H1 (cell line): ENCODE data around the gene CTNNA3. TPM values are rescaled to one million over a fixed set of nuclear protein-coding genes. Genes with fewer than 3 reads are reported as not detected.

ENCODE experiments used
- CTCF ChIA-PET: fragments of 300-600 bp; sonication (Branson Sonifier 250); formaldehyde crosslinking; loops from one replicate; lab custom pipeline; 2021; ENCODE audit not compliant: partially characterized antibody; lab: Charles Lee
- POLR2A ChIA-PET: fragments of 300-600 bp; sonication (Branson Sonifier 250); formaldehyde crosslinking; loops from one replicate; lab custom pipeline; 2021; ENCODE audit warnings: inconsistent platforms; ENCODE audit not compliant: partially characterized antibody; lab: Charles Lee
- DNase-seq, 2 experiments: peaks; one replicate each; pipeline versions ENCODE4 v3.0.0 to v3.0.0-alpha.2; 2010 to 2022; ENCODE audit warnings: low spot score in 2 of 2, low read depth in 1 of 2, mixed read lengths in 1 of 2
- FAIRE-seq: peaks from 2 replicates; lab custom pipeline; 2011; peaks lifted over from hg19 to GRCh38; lab: Jason Lieb, UNC
- H2AFZ ChIP-seq: 2 replicates; pipeline ENCODE4 v1.8.1; 2012; ENCODE audit warnings: low read length, inconsistent platforms
- H2AK5ac ChIP-seq: 2 replicates; pipeline ENCODE4 v1.6.1; 2013; ENCODE audit warnings: low read depth, low read length
- H2BK120ac ChIP-seq: replicated peaks from 2 replicates; pipeline ENCODE3; 2013; ENCODE audit warnings: low read depth, low read length, inconsistent platforms
- H2BK12ac ChIP-seq: 2 replicates; pipeline ENCODE4 v1.6.1; 2013; ENCODE audit warnings: low read depth, low read length
- H2BK15ac ChIP-seq: 2 replicates; pipeline ENCODE4 v1.6.1; 2013; ENCODE audit warnings: low read length
- H2BK20ac ChIP-seq: 2 replicates; pipeline ENCODE4 v1.6.1; 2013; ENCODE audit warnings: low read length
- H2BK5ac ChIP-seq: 2 replicates; pipeline ENCODE4 v1.6.1; 2013; ENCODE audit warnings: low read depth, low read length
- H3K14ac ChIP-seq: 2 replicates; pipeline ENCODE4 v1.6.1; 2013; ENCODE audit warnings: inconsistent platforms; ENCODE audit not compliant: insufficient read length
- H3K18ac ChIP-seq: 2 replicates; pipeline ENCODE4 v1.6.1; 2013; ENCODE audit warnings: low read length; ENCODE audit errors: extremely low read depth
- H3K23ac ChIP-seq: 2 replicates; pipeline ENCODE4 v1.6.1; 2013; ENCODE audit warnings: inconsistent platforms; ENCODE audit not compliant: insufficient read length
- H3K23me2 ChIP-seq: 2 replicates; pipeline ENCODE4 v1.6.1; 2013; ENCODE audit warnings: low read depth, low read length
- H3K27ac ChIP-seq: 2 replicates; pipeline ENCODE4 v1.6.1; 2011; ENCODE audit warnings: low read depth, low read length, inconsistent platforms
- H3K27me3 ChIP-seq, 4 experiments: replicated peaks in 1 of 4; 1 replicate in 1 of 4; 2 replicates in 3 of 4; pipeline versions ENCODE4 v1.6.1 to v1.8.1; 2011 to 2013; ENCODE audit warnings: low read length in 3 of 4, mild to moderate bottlenecking in 3 of 4, inconsistent platforms in 2 of 4, mixed read lengths in 2 of 4, moderate library complexity in 1 of 4; ENCODE audit not compliant: control insufficient read depth in 3 of 4, insufficient read depth in 3 of 4; ENCODE audit errors: extremely low read depth in 1 of 4
- H3K36me3 ChIP-seq, 4 experiments: 2 replicates each; pipeline versions ENCODE4 v1.6.1 to v1.8.1; 2011 to 2013; ENCODE audit warnings: mild to moderate bottlenecking in 4 of 4, low read length in 3 of 4, moderate library complexity in 2 of 4, control low read depth in 1 of 4, inconsistent platforms in 1 of 4; ENCODE audit not compliant: insufficient read depth in 4 of 4, control insufficient read depth in 2 of 4
- H3K4ac ChIP-seq: replicated peaks from 2 replicates; pipeline ENCODE3; 2013; ENCODE audit warnings: low read length, low read depth, mixed read lengths, inconsistent platforms; ENCODE audit not compliant: insufficient read length
- H3K4me1 ChIP-seq, 4 experiments: replicated peaks in 1 of 4; 1 replicate in 1 of 4; 2 replicates in 3 of 4; pipeline versions ENCODE4 v1.6.1 to v1.8.1; 2011 to 2013; ENCODE audit warnings: low read length in 3 of 4, inconsistent platforms in 2 of 4, mixed read lengths in 1 of 4; ENCODE audit not compliant: insufficient read depth in 4 of 4, control insufficient read depth in 3 of 4
- H3K4me2 ChIP-seq, 2 experiments: 2 replicates each; pipeline versions ENCODE4 v1.6.1 to v1.8.1; 2011 to 2013; ENCODE audit warnings: low read depth in 2 of 2, low read length in 2 of 2, control low read depth in 1 of 2, inconsistent platforms in 1 of 2, mild to moderate bottlenecking in 1 of 2; ENCODE audit not compliant: insufficient read depth in 1 of 2
- H3K4me3 ChIP-seq, 4 experiments: fragments of 200-600, 300-600 bp in 1 of 4; sonication (generic), shearing (Covaris generic), sonication (Bioruptor Twin) in 1 of 4; 2 replicates each; pipeline versions ENCODE4 v1.5.1 to v1.8.1; 2011 to 2016; ENCODE audit warnings: low read length in 4 of 4, low read depth in 3 of 4, control low read depth in 2 of 4, inconsistent platforms in 2 of 4, mild to moderate bottlenecking in 2 of 4, mixed read lengths in 1 of 4, moderate library complexity in 1 of 4; ENCODE audit not compliant: insufficient read depth in 2 of 4; ENCODE audit errors: extremely low read depth in 1 of 4
- H3K56ac ChIP-seq: replicated peaks from 2 replicates; pipeline ENCODE3; 2013; ENCODE audit warnings: low read depth, mild to moderate bottlenecking, mixed read lengths, low read length, inconsistent platforms; ENCODE audit not compliant: insufficient read length
- H3K79me1 ChIP-seq: 2 replicates; pipeline ENCODE4 v1.6.1; 2013; ENCODE audit warnings: low read depth, low read length, control low read depth
- H3K79me2 ChIP-seq, 2 experiments: 2 replicates each; pipeline versions ENCODE4 v1.6.1 to v1.8.1; 2012 to 2013; ENCODE audit warnings: low read length in 2 of 2, mild to moderate bottlenecking in 2 of 2, inconsistent platforms in 1 of 2; ENCODE audit not compliant: insufficient read depth in 2 of 2, control insufficient read depth in 1 of 2
- H3K9ac ChIP-seq, 4 experiments: replicated peaks in 1 of 4; 1 replicate in 1 of 4; 2 replicates in 3 of 4; pipeline versions ENCODE4 v1.6.1 to v1.8.1; 2011 to 2013; ENCODE audit warnings: low read depth in 3 of 4, low read length in 3 of 4, control low read depth in 2 of 4, mild to moderate bottlenecking in 2 of 4, moderate library complexity in 2 of 4, inconsistent platforms in 1 of 4; ENCODE audit errors: extremely low read depth in 1 of 4
- H3K9me3 ChIP-seq, 2 experiments: 2 replicates each; pipeline versions ENCODE4 v1.6.1 to v1.8.1; 2012 to 2013; ENCODE audit warnings: mild to moderate bottlenecking in 2 of 2, moderate library complexity in 2 of 2, control low read depth in 1 of 2, inconsistent platforms in 1 of 2, low read depth in 1 of 2, low read length in 1 of 2, mixed read lengths in 1 of 2; ENCODE audit not compliant: insufficient read depth in 2 of 2
- H4K20me1 ChIP-seq, 2 experiments: replicated peaks in 1 of 2; 2 replicates each; pipeline versions ENCODE3 to v1.8.1; 2011 to 2013; ENCODE audit warnings: inconsistent platforms in 2 of 2, low read length in 2 of 2, mild to moderate bottlenecking in 1 of 2; ENCODE audit not compliant: insufficient read depth in 2 of 2, control insufficient read depth in 1 of 2
- H4K5ac ChIP-seq: 2 replicates; pipeline ENCODE4 v1.6.1; 2013; ENCODE audit warnings: low read length, low read depth, mixed read lengths, inconsistent platforms; ENCODE audit not compliant: insufficient read length
- H4K8ac ChIP-seq: 2 replicates; pipeline ENCODE4 v1.8.0; 2013; ENCODE audit warnings: mild to moderate bottlenecking, moderate library complexity, low read length, inconsistent platforms; ENCODE audit not compliant: insufficient read depth; ENCODE audit errors: extremely low read depth
- H4K91ac ChIP-seq: replicated peaks from 2 replicates; pipeline ENCODE3; 2013; ENCODE audit warnings: low read length, mixed read lengths, inconsistent platforms; ENCODE audit not compliant: insufficient read length
- HDAC2 ChIP-seq, 2 experiments: fragments of 300-600 bp in 1 of 2; sonication (generic) in 1 of 2; IDR thresholded peaks; 2 replicates each; pipeline ENCODE4 v1.6.1; 2011 to 2012; ENCODE audit warnings: low read depth in 2 of 2, low read length in 2 of 2, mild to moderate bottlenecking in 2 of 2, moderate library complexity in 2 of 2, borderline replicate concordance in 1 of 2, inconsistent platforms in 1 of 2
- JUN ChIP-seq: IDR thresholded peaks from 2 replicates; pipeline ENCODE4 v1.6.1; 2011; ENCODE audit warnings: low read depth, mild to moderate bottlenecking, improper control_type of control experiment, low read length
- JUND ChIP-seq: IDR thresholded peaks from 2 replicates; pipeline ENCODE4 v1.6.1; 2011; ENCODE audit warnings: mild to moderate bottlenecking, improper control_type of control experiment, low read length
- KDM4A ChIP-seq: IDR thresholded peaks from one replicate; pipeline ENCODE4 v1.7.1; 2012; ENCODE audit warnings: low read depth, mild to moderate bottlenecking, moderate library complexity, low read length, inconsistent platforms; ENCODE audit not compliant: severe bottlenecking
- NANOG ChIP-seq: IDR thresholded peaks from 2 replicates; pipeline ENCODE4 v1.6.1; 2011; ENCODE audit warnings: low read length, low read depth, mild to moderate bottlenecking, inconsistent platforms; ENCODE audit not compliant: insufficient read depth, poor library complexity, severe bottlenecking
- RBBP5 ChIP-seq: IDR thresholded peaks from 2 replicates; pipeline ENCODE4 v1.7.1; 2012; ENCODE audit warnings: low read depth, mild to moderate bottlenecking, inconsistent platforms, low read length, moderate library complexity, borderline replicate concordance
- RNF2 ChIP-seq: fragments of 200-900, 300-1000 bp; sonication (generic); IDR thresholded peaks from 2 replicates; pipeline ENCODE4 v1.7.1; 2016; ENCODE audit warnings: borderline replicate concordance, low read depth, mild to moderate bottlenecking, antibody characterized with exemption, low read length; ENCODE audit not compliant: poor library complexity, severe bottlenecking; ENCODE audit errors: missing control alignments
- SAP30 ChIP-seq: fragments of 300-600 bp; sonication (generic); IDR thresholded peaks from 2 replicates; pipeline ENCODE4 v1.7.1; 2012; ENCODE audit warnings: low read length, moderate library complexity, mild to moderate bottlenecking, inconsistent platforms; ENCODE audit not compliant: insufficient read depth, insufficient replicate concordance
- TAF1 ChIP-seq: IDR thresholded peaks from 2 replicates; pipeline ENCODE4 v1.6.1; 2011; ENCODE audit warnings: mild to moderate bottlenecking, low read depth, low read length
- YY1 ChIP-seq: IDR thresholded peaks from 2 replicates; pipeline ENCODE4 v1.6.1; 2011; ENCODE audit warnings: low read depth, mild to moderate bottlenecking, low read length
- ZNF274 ChIP-seq: IDR thresholded peaks from 2 replicates; pipeline ENCODE4 v1.7.0; 2012; ENCODE audit warnings: low read length, borderline replicate concordance; ENCODE audit errors: extremely low read depth
- WGBS, 2 experiments: shearing (Covaris generic) in 1 of 2; methylation state at CpG; one replicate each; pipeline versions ENCODE4 v1.1.6 to v1.1.7; 2013 to 2015; ENCODE audit warnings: low lambda C conversion rate in 2 of 2, mixed read lengths in 2 of 2, inconsistent platforms in 1 of 2, low coverage in 1 of 2, missing lambda C conversion rate in 1 of 2; ENCODE audit not compliant: insufficient replicate concordance in 2 of 2, insufficient coverage in 1 of 2, insufficient read length in 1 of 2; ENCODE audit errors: extremely low coverage in 1 of 2, missing lambda C conversion rate in 1 of 2; 5-methylcytosine and 5-hydroxymethylcytosine counted together
- polyA plus RNA-seq, 7 experiments: library from polyadenylated mRNA; depleted of rRNA in 3 of 7; stranded (reverse) in 5 of 7; unstranded in 2 of 7; fragments of >200 nt in 5 of 7; fragments of 200-250 nt in 2 of 7; gene quantifications; 1 replicate in 5 of 7; 2 replicates in 1 of 7; 4 replicates in 1 of 7; pipeline versions ENCODE4 v1.2.1 to v1.2.3, GENCODE V29; 2011 to 2013; ENCODE audit warnings: missing spikeins in 2 of 7, mixed read lengths in 2 of 7
- total RNA-seq: library from RNA; stranded (reverse); fragmentation: NEBNext Ultra II Directional; extraction: Animal tissue kit (Norgen Biotek cat#: 25700); gene quantifications from 2 replicates; pipeline ENCODE4 v1.2.1, GENCODE V29; 2021
- TF ChIP-seq, protein P1 (sequence below): IDR thresholded peaks from 2 replicates; pipeline ENCODE4 v1.6.1; 2011; ENCODE audit warnings: low read length, improper control_type of control experiment

The CTNNA3 gene
- total and polyA plus RNA-seq, 2 of the 8 experiments (the other 6 are each of a cell fraction or from before 2014, with no cell fraction given) = 1.3 to 1.5 TPM

DNA sequence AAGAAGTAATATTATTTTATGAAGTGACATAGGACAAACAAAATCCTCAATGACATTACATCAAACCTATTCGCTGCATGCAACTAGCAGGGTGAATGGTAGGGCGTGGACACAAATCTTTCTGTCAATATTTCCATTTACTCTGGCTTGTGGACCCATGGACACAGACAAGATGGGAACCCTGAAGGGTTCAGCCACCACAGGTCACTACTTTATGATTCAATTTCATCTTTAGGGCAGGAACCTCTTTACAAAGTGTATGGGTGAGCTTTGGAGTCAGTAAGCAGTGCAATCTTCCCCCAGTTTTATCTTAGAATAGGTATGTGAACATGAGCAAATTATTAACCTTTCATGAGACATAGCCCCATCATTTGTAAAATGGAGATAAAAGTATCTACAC is 1752.5 kb downstream of the CTNNA3 start:
- H3K79me2 ChIP-seq = no peaks in the 10 kb centered on the region
- no peak overlapping the region for H4K5ac ChIP-seq
- no peak overlapping the region for H3K14ac ChIP-seq
- H2BK12ac ChIP-seq = no peak overlapping the region
- no peak overlapping the region for H2BK5ac ChIP-seq
- no peak overlapping the region for H2BK120ac ChIP-seq
- no peaks in the 10 kb centered on the region for H3K4me1 ChIP-seq
- H3K4me3 ChIP-seq = no peak overlapping the region
- CTCF ChIA-PET = interaction anchor here (0.6 kb wide), 1 partner anchor 817 kb away, joined by 3 read pairs; no protein-coding TSS in a partner anchor
- no peak overlapping the region for H2AK5ac ChIP-seq
- H4K8ac ChIP-seq = no peak overlapping the region
- DNase-seq (no peak), FAIRE-seq (no peak)
- H3K18ac ChIP-seq = no peak overlapping the region
- H2AFZ ChIP-seq = no peak overlapping the region
- no peak overlapping the region for H3K4ac ChIP-seq
- no peaks in the 10 kb centered on the region for H4K20me1 ChIP-seq
- no peak overlapping the region for H3K4me2 ChIP-seq
- POLR2A ChIA-PET = no interaction called here
- no peaks in the 10 kb centered on the region for H3K23me2 ChIP-seq
- no peak overlapping the region for H3K56ac ChIP-seq
- no peak overlapping the region for H3K9ac ChIP-seq
- no peak overlapping the region for H4K91ac ChIP-seq
- no peaks in the 10 kb centered on the region for H3K36me3 ChIP-seq
- H3K27ac ChIP-seq = no peak overlapping the region
- H2BK20ac ChIP-seq = no peak overlapping the region
- no peaks in the 10 kb centered on the region for H3K27me3 ChIP-seq
- H3K9me3 ChIP-seq = no peaks in the 10 kb centered on the region
- H2BK15ac ChIP-seq = no peak overlapping the region
- H3K23ac ChIP-seq = no peak overlapping the region
- 92% methylated on average over 2 of the region's 2 CpGs; no CpG with 5 or more reads in 1 of the 2 experiments for WGBS, 2 experiments
- H3K79me1 ChIP-seq = no peaks in the 10 kb centered on the region
- TF ChIP-seq YY1 (no peak), KDM4A (no peak), SAP30 (no peak), ZNF274 (no peak), RBBP5 (no peak), NANOG (no peak), JUN (no peak), TAF1 (no peak), HDAC2 (IDR thresholded peaks at IDR 0.05; ENCODE audit: borderline replicate concordance in 1 of 2, low read depth in 2 of 2, low read length in 2 of 2) (no peak), JUND (no peak), RNF2 (no peak)
- TF ChIP-seq, protein P1, sequence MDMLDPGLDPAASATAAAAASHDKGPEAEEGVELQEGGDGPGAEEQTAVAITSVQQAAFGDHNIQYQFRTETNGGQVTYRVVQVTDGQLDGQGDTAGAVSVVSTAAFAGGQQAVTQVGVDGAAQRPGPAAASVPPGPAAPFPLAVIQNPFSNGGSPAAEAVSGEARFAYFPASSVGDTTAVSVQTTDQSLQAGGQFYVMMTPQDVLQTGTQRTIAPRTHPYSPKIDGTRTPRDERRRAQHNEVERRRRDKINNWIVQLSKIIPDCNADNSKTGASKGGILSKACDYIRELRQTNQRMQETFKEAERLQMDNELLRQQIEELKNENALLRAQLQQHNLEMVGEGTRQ = no peak
